GM18508 (cell line): Measurements from ENCODE around the gene EDEM3.
"Not testable (repeated sequence)": the region's sequence is repeated elsewhere in the genome, so short reads cannot be mapped to it uniquely, and the experiment has no call there.

Experiments
- ATAC-seq: cut with Tn5 transposase; IDR thresholded peaks from one replicate; pipeline ENCODE4 v1.9.1; 2021; ENCODE audit warnings: moderate number of reproducible peaks; ENCODE audit not compliant: insufficient read depth, unreplicated experiment

EDEM3 gene, protein sequence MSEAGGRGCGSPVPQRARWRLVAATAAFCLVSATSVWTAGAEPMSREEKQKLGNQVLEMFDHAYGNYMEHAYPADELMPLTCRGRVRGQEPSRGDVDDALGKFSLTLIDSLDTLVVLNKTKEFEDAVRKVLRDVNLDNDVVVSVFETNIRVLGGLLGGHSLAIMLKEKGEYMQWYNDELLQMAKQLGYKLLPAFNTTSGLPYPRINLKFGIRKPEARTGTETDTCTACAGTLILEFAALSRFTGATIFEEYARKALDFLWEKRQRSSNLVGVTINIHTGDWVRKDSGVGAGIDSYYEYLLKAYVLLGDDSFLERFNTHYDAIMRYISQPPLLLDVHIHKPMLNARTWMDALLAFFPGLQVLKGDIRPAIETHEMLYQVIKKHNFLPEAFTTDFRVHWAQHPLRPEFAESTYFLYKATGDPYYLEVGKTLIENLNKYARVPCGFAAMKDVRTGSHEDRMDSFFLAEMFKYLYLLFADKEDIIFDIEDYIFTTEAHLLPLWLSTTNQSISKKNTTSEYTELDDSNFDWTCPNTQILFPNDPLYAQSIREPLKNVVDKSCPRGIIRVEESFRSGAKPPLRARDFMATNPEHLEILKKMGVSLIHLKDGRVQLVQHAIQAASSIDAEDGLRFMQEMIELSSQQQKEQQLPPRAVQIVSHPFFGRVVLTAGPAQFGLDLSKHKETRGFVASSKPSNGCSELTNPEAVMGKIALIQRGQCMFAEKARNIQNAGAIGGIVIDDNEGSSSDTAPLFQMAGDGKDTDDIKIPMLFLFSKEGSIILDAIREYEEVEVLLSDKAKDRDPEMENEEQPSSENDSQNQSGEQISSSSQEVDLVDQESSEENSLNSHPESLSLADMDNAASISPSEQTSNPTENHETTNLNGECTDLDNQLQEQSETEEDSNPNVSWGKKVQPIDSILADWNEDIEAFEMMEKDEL

DNA sequence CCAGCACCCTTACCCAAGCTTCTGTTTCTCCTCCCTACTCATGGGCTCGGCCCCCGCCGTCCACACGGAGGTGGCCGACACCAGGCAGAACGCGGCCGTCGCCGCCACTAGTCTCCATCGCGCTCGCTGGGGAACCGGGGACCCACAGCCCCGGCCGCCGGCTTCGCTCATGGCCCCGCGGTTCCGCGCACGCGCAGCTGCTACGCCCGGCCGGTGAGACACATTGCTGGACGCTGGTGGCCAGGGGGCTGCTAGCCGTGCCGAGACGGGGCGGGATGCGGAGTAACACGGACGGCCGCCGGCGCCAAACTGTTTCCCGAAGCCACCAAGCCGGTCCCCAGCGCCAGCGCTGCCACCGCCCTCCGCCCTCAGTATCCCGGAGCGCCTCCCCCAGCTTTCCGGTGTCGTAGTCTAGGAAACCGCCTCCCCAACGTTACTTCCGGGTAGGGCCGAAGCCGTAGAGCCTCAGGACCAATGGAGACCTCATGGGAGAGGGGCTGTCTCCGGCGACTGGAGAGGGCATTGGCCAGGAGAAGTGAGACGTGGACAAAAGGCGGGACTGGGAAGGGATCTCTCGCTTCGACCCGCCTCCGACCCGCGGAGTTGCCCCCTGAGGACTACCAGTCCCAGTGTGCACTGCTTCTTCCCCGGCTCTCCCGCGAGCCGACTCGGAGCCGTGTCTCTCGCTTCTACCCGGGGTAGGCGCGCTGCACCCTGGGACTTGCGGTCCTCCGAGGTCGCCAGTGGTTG, at the start of gene EDEM3:
Gene EDEM3 (minus strand): TSS at position 383 of the 750 bp plus-strand sequence. CDS start 212 bp downstream, at position 171.
- ATAC-seq, result peak; percentile 80

DNA sequence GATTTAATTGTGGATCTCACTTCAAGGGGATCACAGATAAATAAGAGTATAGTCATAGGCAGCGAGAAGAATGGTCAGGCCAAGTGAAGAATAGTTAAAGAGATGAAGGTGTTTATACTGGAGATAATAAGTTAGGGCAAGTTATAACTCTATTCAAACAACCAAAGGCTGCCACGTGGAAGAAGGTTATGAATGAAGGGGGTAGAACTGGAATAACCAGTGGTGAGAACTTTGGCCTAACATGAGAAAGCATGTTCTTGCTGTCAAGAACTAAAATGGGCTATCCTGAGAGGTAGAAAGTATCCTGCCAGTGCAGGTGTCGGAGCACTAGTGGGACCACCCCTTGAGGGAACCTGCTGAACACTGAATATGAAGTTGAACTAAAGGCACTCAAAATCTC, 49.6 kb upstream of the EDEM3 start:
- ATAC-seq, result no peak

DNA sequence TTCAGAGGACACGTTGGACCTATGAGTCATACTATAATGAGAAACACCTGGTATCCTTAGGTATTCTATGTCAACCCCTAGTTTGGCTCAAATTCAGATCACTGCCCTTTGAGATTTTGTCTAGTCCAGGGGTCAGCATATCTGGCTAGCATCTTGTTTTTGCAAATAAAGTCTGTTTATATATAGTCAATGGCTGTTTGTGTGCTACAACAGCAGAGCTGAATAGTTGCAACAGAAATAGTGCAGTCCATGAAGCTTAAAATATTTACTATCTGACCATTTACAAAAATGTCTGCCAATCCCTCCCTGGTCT, 48.5 kb upstream of the EDEM3 start:
- ATAC-seq, result no peak

DNA sequence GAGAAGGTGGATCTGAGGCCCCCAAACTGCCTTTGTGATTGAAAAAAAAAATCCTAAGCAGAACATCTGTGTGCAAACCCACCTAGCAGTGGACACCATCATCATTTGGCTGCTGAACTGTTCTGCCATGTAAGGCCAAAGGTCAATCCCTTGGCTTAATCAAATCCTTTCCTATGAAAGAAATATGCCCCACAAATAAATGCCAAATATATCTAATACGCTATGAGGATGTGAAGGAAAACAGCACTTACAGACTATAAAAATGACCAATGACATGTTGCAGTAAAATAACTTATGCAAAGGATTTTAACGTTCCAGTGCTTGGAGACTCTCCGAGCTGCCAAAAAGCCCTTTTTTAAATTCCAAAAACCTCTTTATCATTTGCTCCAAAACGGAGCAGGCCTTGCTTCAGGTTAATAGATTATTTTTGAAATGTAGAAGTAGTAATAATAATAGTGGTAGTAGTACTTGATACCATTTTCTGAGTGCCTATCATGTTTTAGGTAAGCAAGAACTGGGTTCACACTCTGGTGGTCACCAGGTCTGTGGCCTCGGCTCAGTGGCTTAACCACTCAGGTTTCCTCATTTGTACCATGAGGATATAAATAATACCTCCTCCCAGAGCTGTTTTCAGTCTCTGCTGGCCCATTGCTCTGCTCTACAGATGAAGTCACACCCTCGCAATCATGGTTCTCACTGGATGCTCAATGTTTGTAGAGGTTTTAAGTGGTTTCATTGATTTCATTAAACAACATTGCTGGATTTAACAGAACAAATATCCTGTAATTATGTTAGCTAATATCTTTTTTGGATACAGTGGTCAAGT, 47.9 kb upstream of the EDEM3 start:
- no peak for ATAC-seq

DNA sequence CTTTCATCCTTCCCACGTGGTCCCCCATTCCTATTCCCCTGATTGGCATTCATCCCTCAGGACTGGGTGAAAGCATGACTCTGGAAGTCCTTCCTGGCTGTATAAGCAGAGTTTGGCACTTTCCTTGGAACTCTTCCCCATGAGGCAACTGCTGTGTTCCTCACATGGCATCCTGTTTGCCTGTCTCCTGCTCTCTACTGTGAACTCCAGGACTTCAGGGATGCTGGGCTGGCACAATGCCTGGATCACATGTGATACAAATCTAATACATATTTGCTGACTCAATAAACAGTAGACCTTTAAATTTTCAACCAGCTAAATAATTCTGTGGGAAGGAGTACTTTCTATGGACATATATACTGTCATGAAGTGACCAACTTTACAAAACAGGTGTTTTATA, 46.8 kb upstream of the EDEM3 start:
- ATAC-seq, result no peak

DNA sequence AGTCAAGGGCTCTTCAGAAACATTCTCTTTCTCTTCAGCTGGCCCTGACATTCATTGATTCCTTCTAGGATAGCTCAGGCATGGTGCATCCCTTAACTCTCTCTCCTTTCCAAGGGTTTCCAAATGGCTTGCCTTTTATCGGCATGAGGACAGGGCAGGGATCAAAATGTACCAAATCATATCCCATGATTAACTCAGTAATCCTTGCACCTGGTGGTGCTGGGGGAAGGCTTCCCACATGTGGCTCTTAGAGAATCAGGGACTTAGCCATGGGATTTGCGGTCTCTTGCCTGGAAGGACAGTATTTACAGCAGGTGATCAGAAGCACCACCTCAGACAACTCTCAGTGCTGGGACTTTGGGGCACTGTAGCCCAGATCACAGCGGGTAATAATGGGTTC, 46.2 kb upstream of the EDEM3 start:
- no peak for ATAC-seq

DNA sequence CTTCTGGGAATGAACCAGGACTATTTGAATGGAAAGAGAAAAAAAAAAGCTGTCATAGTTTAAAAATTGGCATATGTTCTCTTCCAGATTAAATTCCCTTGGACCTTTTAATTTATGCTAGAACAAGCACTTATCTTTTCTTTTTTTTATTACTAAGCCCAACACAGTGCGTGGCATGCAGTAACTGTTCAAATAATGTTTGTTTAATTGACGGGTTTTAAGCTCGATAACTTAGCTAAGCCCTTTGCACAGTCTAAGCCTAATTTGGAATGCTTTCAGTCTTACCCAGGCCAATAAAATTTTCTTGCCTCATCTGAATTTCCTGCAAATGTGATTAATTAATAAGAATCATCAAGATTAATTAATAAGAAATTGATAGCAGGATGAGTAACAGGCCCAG, 39.3 kb upstream of the EDEM3 start:
- ATAC-seq, result no peak

DNA sequence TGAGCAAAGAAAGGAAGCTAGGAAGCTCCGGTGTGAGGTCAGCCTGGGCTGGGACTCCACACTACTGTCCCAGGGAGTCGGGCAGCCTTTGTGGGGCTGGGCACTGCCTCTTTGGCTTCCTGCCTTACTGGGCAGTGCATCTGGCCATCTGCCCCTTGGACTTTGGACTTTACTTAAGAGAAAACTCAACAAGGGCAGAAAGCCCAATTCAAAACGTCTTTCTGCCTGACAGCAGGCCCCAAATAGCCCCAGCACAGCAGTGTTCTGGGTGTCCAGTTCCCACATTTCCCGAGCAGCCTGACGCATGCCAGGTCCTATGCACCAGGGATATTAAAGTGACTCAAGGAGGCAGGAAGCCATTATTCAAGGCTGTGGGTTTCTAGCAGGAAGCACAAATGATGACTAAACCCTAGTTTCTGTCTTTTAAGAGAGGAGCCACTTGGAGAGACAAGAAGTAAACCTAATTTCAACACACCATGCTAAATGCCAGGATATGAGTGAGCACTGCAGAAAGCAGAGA, 37.9 kb upstream of the EDEM3 start:
- ATAC-seq, result no peak

DNA sequence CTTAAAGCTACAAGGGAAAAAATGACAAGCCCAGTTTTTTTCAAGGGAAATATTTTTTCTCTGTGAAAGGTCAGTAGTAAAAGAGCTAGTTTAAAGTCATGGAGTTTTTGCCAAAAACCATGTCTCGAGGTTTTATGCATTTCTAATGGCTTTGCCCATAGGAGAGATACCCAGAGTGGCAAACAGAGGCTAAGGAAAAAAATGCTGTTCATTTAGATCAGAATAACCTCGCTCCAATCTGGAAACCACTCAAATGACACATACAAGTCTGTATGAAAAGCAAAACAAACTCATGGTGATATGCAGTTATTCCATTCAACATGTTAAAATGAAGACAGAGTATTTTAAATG, 36.9 kb upstream of the EDEM3 start:
- no peak for ATAC-seq

DNA sequence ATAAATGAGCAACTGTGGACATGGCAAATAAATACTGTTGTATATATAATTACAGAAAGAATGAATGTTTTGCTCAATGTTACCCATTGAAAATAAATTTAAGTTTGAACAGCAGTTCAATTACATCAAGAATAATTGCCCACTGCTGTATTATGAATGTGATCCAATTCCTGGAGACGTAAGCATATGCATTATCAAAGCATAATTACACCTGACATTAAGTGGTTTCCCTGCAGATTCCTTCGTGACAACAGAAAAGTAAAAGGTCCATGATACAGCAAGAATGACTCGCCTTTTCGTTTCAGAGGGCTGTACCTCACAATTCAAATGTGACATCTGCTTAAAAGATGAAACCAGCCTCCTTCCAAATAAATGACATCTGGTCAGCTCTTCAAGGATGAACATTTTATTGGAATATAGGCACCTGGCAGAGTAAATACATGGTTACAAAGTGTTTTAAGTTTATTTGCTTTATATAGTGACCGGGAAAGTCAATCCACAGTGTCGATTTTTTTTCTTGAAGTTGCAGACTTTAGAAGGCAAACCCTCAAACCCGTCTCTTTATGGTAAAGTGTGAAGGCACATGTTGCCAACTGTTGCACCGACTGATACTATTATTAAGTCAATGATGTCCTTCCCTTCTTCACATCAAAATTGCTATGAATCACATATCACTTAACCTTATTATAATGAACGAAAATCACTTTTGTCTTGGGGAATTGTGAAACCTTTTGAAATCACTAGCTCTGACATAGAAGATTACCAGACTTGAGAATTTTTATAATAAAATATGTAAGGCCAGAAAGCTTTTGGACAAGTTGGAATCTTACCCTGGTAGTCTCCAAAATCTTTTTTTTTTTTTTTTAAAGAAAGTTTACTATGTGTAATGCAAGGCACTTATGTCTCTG, 36.2 kb upstream of the EDEM3 start:
- ATAC-seq, result no peak

DNA sequence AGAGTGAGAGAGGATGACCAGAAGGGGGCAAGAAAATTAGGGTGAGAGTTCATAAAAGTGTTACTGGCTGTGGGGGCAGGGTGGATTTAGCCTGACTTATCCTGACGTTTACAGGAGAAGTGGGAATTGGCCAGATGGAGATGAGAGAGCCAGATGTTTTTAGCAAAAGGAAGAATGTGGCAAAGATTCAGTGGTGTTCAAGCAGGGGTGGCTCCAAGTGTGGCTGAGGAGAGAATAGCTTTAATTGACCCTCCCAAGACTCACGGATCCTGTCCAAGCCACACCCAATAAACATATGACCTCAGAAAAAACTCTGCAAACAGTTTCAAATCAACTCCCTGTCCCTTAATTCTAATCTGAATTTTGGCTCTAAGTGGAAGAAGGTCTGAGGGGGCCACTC, 35.2 kb upstream of the EDEM3 start:
- ATAC-seq, result no peak

DNA sequence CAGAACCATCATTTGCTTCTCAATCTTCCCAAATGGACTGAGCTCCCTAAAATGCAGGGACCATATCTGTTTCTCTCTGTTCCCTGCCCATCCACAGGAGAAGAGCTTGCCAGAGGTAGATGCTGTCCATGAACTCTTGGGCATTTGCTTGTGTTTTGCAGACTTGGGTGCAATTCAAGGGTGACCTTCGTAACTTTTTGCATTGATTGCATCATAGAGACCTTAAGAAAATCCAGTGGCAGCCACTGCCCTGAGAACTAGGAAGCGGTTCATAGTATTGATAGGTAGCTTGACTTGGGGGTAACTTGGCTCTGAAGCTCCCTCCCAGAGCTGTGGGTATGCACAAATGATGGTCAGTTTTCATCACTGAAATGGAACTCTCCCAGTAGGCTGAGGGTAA, 34.3 kb upstream of the EDEM3 start:
- no peak for ATAC-seq

DNA sequence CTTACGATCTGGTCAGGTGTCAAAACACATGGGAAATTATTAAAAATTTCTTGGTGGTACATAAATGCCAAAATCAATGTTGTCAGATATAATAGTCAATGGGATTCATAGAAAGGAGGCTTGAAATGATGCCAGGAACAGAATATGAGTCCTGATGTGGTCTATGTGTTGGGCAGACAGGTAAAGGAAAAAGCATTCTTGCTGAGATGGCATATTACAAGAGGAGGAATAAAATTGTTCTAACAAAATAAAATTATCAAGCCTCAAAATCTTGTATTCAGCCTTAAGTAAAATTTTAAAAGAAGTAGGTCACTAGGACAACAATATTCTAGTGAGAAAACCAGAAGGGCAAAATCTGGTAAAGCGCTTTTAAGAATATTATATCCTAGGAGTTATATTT, 30.9 kb upstream of the EDEM3 start:
- ATAC-seq, result no peak

DNA sequence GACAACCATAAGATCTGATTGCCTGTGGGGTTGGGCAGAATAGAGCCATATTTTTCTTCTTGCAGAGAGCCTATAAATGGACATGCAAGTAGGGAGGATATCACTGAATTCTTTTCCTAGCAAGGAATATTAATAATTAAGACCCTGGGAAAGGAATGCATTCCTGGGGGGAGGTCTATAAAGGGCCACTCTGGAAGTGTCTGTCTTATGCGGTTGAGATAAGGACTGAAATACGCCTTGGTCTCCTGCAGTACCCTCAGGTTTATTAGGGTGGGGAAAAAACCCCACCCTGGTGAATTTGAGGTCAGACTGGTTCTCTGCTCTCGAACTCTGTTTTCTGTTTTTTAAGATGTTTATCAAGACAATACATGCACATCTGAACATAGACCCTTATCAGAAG, 29.1 kb upstream of the EDEM3 start:
- ATAC-seq, result not testable (repeated sequence)

DNA sequence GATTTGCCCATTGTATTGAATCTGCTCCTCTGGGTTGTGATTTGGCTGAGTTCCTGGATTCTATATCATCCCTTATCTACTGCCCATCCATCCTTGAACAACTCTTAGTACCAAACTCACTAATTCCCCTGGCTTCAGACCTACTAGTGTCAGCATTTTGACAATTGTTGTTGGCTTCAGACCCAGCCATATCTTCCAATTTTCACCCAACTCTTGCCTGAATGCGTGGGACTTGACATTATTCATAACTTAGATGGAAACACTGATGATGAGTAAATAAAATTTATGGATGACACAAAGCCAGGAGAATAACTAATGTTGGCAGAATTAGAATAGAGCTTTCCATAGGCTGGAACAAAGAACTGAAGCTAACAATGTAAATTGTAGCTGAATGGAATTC, 27.3 kb upstream of the EDEM3 start:
- ATAC-seq, result no peak

DNA sequence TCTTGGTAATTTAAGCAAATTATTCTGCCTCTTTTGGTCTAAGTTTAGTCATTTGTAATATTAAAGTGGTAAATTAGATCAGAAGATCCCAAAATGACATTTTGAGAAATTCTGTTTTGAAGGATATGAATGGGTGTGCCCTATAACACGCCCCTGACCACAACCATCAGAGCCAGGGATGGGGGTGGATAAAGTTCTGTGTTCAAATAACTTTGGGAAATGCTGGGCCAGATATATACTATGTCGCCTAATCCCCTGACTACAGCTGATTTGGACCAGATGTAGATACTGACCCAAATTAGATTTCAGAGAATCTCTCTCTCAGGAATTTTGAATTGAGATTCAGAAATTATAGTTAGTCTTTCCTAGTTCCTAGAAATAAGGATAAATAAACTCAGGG, 21.2 kb upstream of the EDEM3 start:
- no peak for ATAC-seq

DNA sequence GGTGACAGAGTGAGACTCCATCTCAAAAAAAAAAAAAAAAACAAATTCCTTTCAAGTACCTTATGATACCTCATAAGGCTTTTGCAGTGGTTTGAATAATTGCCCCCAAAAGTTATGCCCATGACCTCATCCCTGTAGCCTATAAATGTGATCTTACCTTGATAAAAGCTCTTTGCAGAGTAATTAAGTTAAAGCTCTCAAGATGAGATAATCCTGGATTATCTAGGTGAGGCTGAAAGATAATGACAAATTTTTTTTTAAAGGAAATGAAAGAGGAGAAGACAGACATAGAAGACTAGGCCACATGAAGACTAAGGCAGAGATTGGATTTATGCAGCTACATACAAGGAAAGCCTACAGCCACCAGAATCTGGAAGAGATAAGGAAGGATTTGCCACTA, 20.7 kb upstream of the EDEM3 start:
- no peak for ATAC-seq

DNA sequence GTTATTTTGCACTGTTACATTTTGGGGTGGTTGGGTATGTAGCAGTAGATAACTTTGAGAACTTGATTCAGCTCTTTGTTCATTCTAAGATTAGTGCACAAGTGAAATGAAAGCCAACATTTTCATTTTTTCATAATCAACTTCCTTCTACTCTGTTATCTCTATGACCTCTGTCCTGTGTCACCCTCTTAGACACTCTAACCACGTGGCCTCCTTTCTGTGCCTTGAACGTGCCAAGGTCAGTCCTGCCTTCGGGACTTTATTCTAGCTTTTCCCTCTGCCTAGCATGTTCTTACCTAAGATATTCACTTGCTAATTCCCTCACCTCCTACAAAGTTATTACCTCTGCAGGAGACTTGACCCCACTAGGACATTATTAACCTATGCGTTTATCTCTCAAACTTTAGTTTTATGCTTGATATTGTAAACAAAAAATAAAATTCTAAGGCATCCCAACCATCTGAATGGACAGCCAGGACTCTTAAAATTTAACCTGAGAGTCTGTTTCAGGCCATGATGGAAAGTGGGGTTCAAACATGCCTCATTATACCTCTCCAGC, 19.2 kb upstream of the EDEM3 start:
- ATAC-seq, result no peak
